ENCODE results near the gene CDH10.
A peak's percentile ranks its signal among the peaks of the same experiment; 100 is the strongest.

Gene CDH10

GRCh38 chr5:24602188-24602587 is 42.6 kb downstream of the CDH10 start:
- DNase-seq (ENCODE audit: low spot score), result no peak

GRCh38 chr5:24598956-24599355 is 45.8 kb downstream of the CDH10 start:
- DNase-seq (ENCODE audit: low spot score), result peak; percentile 74

GRCh38 chr5:24595329-24595728 is 49.4 kb downstream of the CDH10 start:
- no peak for DNase-seq (ENCODE audit: low spot score)

- DNase-seq (ENCODE audit: low spot score), result no peak
Observed at GRCh38 chr5:24591426-24591825, 53.4 kb downstream of the CDH10 start.

GRCh38 chr5:24589566-24589965 is 55.2 kb downstream of the CDH10 start:
- DNase-seq (ENCODE audit: low spot score), result no peak

GRCh38 chr5:24585751-24586150 is 59.0 kb downstream of the CDH10 start:
- no peak for DNase-seq (ENCODE audit: low spot score)

- DNase-seq (ENCODE audit: low spot score), result no peak
Observed at GRCh38 chr5:24571302-24571701, 73.5 kb downstream of the CDH10 start.

GRCh38 chr5:24566933-24567332 is 77.8 kb downstream of the CDH10 start:
- no peak for DNase-seq (ENCODE audit: low spot score)

GRCh38 chr5:24555229-24555628 is 89.5 kb downstream of the CDH10 start:
- peak; percentile 65 for DNase-seq (ENCODE audit: low spot score)

- DNase-seq (ENCODE audit: low spot score), result peak; percentile 90
Observed at GRCh38 chr5:24547132-24547531, 97.6 kb downstream of the CDH10 start.

- DNase-seq (ENCODE audit: low spot score), result no peak
Observed at GRCh38 chr5:24539613-24540012, 105.2 kb downstream of the CDH10 start.

GRCh38 chr5:24538346-24538745 is 106.4 kb downstream of the CDH10 start:
- DNase-seq (ENCODE audit: low spot score), result no peak

- DNase-seq (ENCODE audit: low spot score), result peak; percentile 20
Observed at GRCh38 chr5:24535646-24536045, 109.1 kb downstream of the CDH10 start.

- no peak for DNase-seq (ENCODE audit: low spot score)
Observed at GRCh38 chr5:24530906-24531305, 113.9 kb downstream of the CDH10 start.

GRCh38 chr5:24525414-24525813 is 119.4 kb downstream of the CDH10 start:
- DNase-seq (ENCODE audit: low spot score), result no peak

- no peak for DNase-seq (ENCODE audit: low spot score)
Observed at GRCh38 chr5:24512423-24512822, 132.4 kb downstream of the CDH10 start.

- DNase-seq (ENCODE audit: low spot score), result no peak
Observed at GRCh38 chr5:24510523-24510988, 134.2 kb downstream of the CDH10 start.

GRCh38 chr5:24509943-24510342 is 134.8 kb downstream of the CDH10 start:
- no peak for DNase-seq (ENCODE audit: low spot score)

GRCh38 chr5:24505258-24505657 is 139.5 kb downstream of the CDH10 start:
- DNase-seq (ENCODE audit: low spot score), result no peak

GRCh38 chr5:24497591-24498157 is 147.1 kb downstream of the CDH10 start:
- DNase-seq (ENCODE audit: low spot score), result no peak

- DNase-seq (ENCODE audit: low spot score), result no peak
Observed at GRCh38 chr5:24497145-24497544, 147.6 kb downstream of the CDH10 start.

- DNase-seq (ENCODE audit: low spot score), result no peak
Observed at GRCh38 chr5:24496268-24496667, 148.5 kb downstream of the CDH10 start.

GRCh38 chr5:24492229-24492628 is 152.5 kb downstream of the CDH10 start:
- DNase-seq (ENCODE audit: low spot score), result no peak

- DNase-seq (ENCODE audit: low spot score), result no peak
Observed at GRCh38 chr5:24491490-24491889, 153.3 kb downstream of the CDH10 start.

Data from SK-N-DZ (cell line).